ENCODE measurements around the gene DNAJC5.
A peak's percentile ranks its signal among the peaks of the same experiment; 100 is the strongest.
"Not testable (repeated sequence)": the region's sequence is repeated elsewhere in the genome, so short reads cannot be mapped to it uniquely, and the experiment has no call there.

The DNAJC5 gene

DNA sequence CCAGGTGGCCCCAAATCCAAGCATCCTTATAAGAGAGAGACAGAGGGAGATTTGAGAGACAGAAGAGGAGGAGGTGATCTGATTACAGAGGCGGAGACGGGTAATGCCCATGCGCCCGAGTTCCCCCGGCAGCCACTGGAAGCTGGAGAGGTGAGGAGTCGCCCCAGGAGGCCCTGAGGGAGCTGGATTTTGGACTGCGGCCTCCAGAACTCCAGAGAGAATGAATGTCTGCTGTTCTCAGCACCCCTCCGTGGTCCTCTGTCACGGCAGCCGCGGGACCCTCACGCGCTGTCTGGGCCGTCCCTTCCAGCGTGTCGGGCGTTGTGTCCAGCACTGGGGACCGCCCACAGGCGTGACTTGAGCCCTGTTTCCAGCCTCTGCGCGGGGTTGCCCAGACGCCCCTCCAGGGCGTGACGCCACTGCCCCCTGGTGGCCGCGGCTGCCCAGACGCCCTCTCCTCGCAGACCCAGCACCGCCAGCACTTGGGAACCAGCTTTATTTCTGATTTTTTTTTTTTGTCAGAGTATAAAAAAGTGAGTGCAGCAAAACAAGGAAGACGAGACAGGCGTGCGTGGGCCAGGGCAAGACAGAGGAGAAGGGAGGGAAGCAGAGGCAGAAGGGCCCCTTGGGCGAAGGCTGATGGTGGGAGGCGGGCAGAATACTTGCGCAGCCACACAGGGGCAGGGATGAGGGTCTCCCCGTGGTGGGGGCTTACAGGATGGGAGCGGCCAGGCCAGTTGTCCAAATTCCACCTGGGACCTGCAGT lies 78.9 kb downstream of the DNAJC5 start:
- peak overlapping the region; percentile 6 to 73 (median 24) for H3K27ac Mint-ChIP-seq
- H3K4me1 Mint-ChIP-seq = peaks cover 15% of the 10 kb centered on the region
- peak overlapping the region; percentile 56 to 72 (median 59) for H3K4me3 Mint-ChIP-seq
- no peaks in the 10 kb centered on the region for H3K36me3 Mint-ChIP-seq (ENCODE audit: low read depth)
- H3K27me3 Mint-ChIP-seq (ENCODE audit: low read depth) = peaks cover 3% of the 10 kb centered on the region
- TF ChIP-seq, protein P1, sequence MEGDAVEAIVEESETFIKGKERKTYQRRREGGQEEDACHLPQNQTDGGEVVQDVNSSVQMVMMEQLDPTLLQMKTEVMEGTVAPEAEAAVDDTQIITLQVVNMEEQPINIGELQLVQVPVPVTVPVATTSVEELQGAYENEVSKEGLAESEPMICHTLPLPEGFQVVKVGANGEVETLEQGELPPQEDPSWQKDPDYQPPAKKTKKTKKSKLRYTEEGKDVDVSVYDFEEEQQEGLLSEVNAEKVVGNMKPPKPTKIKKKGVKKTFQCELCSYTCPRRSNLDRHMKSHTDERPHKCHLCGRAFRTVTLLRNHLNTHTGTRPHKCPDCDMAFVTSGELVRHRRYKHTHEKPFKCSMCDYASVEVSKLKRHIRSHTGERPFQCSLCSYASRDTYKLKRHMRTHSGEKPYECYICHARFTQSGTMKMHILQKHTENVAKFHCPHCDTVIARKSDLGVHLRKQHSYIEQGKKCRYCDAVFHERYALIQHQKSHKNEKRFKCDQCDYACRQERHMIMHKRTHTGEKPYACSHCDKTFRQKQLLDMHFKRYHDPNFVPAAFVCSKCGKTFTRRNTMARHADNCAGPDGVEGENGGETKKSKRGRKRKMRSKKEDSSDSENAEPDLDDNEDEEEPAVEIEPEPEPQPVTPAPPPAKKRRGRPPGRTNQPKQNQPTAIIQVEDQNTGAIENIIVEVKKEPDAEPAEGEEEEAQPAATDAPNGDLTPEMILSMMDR (IDR thresholded peaks at IDR 0.05; ENCODE audit: unreplicated experiment in 3 of 3) = peak; percentile 97 to 100 (median 99)
- H3K9me3 Mint-ChIP-seq = no peaks in the 10 kb centered on the region

DNA sequence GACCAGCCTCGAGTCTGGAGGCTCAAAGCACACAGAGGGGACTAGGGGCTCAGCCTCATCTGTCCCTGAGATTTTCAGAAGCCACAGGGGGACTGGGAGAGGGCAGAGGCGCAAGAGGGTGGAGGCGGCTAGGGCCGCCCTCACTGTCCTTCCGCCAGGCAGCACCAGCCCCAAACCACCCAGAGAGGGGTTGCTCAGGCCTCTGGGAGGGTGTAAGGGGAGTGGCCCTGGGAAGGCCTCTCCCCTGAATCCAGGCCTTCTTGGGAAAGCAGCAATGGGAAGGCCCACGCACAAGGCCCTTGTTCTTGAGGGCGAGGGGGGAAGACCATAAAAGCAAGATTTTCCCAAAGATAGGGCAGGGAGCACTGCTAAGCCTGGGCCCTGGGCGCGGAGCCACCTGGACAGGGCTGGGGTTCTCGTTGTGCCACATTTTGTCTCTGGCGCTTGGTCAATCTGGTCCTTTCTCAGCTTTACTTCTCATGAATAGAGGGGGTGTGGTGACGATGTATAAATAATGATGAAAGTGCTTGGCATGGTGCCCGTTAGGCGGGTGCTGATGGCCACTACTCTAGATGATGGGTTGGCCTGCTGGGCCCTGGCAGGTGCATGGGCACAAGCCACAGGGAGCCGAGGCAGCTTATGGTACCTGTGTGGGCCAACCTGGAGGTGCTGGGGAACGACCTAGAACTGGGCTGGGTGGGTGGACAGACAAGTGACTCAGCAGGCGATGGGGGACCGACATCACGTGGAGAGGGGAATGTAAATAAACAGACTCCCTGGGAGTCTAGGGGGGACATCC lies 79.7 kb downstream of the DNAJC5 start:
- H3K4me1 Mint-ChIP-seq = peaks cover 16% of the 10 kb centered on the region
- H3K4me3 Mint-ChIP-seq = peak overlapping the region; percentile 34 to 41 (median 41)
- H3K27me3 Mint-ChIP-seq (ENCODE audit: low read depth) = peaks cover 3% of the 10 kb centered on the region
- TF ChIP-seq, protein P1 (IDR thresholded peaks at IDR 0.05; ENCODE audit: unreplicated experiment in 3 of 3) = no peak
- H3K36me3 Mint-ChIP-seq (ENCODE audit: low read depth) = no peaks in the 10 kb centered on the region
- H3K9me3 Mint-ChIP-seq = no peaks in the 10 kb centered on the region
- H3K27ac Mint-ChIP-seq = peak overlapping the region in 1 of 3 experiments; percentile 24

DNA sequence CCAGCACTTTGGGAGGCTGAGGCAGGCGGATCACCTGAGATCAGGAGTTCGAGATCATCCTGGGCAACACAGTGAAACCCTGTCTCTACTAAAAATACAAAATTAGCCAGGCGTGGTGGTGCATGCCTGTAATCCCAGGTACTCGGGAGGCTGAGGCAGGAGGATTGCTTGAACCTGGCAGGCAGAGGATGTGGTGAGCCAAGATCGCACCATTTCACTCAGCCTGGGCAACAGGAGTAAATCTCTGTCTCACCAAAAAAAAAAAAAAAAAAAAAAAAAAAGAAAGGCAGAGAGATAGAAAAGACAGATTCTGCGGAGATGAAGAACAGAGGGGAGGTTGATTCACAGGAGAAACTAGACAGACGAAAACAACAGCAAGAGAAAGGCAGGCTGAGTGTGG lies 81.6 kb downstream of the DNAJC5 start:
- peak overlapping the region; percentile 44 to 74 (median 72) for H3K4me3 Mint-ChIP-seq
- H3K27me3 Mint-ChIP-seq (ENCODE audit: low read depth); H3K36me3 Mint-ChIP-seq (ENCODE audit: low read depth); H3K27ac Mint-ChIP-seq; H3K9me3 Mint-ChIP-seq: not testable (repeated sequence)
- peaks cover 34% of the 10 kb centered on the region for H3K4me1 Mint-ChIP-seq

DNA sequence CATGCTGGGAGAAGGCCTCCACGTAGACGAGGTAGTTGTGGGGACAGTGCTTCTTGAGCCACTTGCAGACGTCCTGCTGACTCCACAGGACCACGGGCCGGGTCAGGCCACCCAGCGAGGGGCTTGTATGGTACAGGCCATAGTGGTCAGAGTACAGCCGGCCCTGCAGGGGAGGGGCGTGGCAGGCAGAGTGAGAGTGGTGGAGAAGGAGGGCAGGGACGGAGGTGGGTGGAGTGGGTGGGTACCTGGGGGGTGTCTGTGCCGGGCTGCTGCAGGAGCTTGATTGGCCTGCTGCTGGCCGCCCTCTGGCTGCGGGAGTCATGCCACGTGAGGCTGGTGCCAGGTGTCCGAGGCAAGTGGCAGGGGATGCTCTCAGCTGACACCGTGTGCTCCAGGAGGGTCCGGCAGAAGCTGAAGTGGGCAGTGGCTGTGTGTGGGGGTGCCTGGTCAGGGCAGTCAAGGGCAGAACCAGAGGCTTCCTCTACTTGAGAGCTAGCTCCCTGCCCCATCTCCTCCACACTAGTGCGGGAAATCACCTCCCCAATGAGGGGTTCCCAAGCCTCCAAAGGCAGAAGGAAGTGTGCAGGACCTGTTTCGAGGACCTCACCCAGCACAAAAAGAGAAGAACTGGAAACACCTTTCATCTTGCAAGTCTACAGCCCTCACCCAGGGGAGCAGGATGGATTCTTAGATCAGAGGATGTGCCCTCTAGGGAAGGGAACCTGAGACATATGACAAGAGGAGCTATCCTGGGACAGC lies 82.2 kb downstream of the DNAJC5 start:
- Mint-ChIP-seq H3K27me3 (ENCODE audit: low read depth) (peaks cover 5% of the 10 kb centered on the region), H3K4me3 (peak overlapping the region; percentile 70 to 79 (median 74)), H3K4me1 (peaks cover 40% of the 10 kb centered on the region), H3K36me3 (ENCODE audit: low read depth) (no peaks in the 10 kb centered on the region), H3K27ac (peak overlapping the region in 1 of 3 experiments; percentile 48), H3K9me3 (no peaks in the 10 kb centered on the region)
- TF ChIP-seq, protein P1 (IDR thresholded peaks at IDR 0.05; ENCODE audit: unreplicated experiment in 3 of 3) = no peak

DNA sequence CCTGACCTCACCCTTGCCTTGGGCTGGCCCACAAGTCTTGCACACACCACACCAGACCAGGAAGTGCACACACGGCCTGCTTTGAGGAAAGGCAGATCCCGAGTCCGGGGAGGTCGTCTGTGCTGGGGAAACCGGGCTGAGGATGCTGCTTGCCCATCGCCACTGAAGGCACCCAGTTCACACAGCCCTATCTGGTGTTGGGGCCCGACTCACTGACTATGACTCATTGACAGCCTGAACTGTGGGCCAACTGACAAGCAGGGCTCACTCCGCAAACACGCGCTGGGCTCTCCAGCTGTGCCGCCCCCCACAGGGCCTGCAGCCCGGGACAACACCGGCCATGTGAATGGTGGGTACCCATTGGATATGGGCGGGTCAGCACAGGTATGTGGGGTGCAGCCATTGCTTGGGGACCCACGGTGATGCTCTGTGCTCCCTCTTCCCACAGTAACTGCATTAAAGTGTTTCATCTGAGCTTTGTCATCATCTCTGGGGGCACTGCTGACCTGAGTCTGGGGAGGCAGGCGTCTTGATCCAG lies 82.9 kb downstream of the DNAJC5 start:
- Mint-ChIP-seq H3K36me3 (ENCODE audit: low read depth) (peaks cover 5% of the 10 kb centered on the region), H3K4me3 (peak overlapping the region; percentile 78 to 86 (median 83)), H3K9me3 (no peaks in the 10 kb centered on the region), H3K27me3 (ENCODE audit: low read depth) (peaks cover 5% of the 10 kb centered on the region), H3K27ac (peak overlapping the region in 1 of 3 experiments; percentile 48), H3K4me1 (peaks cover 44% of the 10 kb centered on the region)
- TF ChIP-seq, protein P1 (IDR thresholded peaks at IDR 0.05; ENCODE audit: unreplicated experiment in 3 of 3) = no peak
